ENCODE measurements around the gene PLAGL2.
"Not testable (repeated sequence)": the region's sequence is repeated elsewhere in the genome, so short reads cannot be mapped to it uniquely, and the experiment has no call there.

PLAGL2 gene

DNA sequence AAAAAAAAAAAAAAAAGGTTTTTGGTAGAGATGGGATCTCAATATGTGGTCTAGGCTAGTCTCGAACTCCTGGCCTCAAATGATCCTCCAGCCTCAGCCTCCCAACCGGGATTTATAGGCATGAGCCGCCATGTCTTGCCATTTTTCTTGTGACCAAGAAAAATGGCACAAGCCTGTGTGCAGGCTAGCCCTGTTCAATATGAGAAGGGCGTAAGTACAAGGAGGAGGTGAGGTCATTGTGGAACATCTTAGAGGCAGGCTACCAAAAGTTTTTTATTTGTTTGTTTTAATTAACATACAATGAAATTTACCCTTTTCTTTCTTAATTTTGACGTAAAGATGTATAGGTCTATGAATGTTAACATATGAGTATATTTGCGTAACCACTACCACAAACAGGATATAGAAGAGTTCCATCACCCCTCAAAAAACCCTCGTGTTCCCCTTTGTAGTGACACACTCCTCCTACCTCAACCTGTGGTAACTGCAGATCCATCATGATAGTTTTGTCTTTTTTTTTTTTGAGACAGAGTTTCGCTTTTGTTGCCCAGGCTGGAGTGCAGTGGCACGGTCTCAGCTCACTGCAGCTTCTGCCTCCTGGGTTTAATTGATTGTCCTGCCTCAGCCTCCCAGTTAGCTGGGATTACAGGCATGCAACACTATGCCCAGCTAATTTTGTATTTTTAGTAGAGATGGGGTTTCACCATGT is 41.6 kb upstream of the PLAGL2 start:
- Histone ChIP-seq H3F3A (ENCODE audit: insufficient read depth, low read length) (no peaks in the 10 kb centered on the region), H3K27ac (ENCODE audit: low read length) (no peak overlapping the region), H3K9me3 (replicated peaks; ENCODE audit: insufficient read depth, low read length) (no peaks in the 10 kb centered on the region), H3K9ac (ENCODE audit: low read length) (no peak overlapping the region), H3K4me1 (ENCODE audit: low read length) (no peaks in the 10 kb centered on the region), H3K9me2 (replicated peaks; ENCODE audit: insufficient read depth, low read length) (no peaks in the 10 kb centered on the region), H4K20me1 (ENCODE audit: insufficient read depth, low read length) (no peaks in the 10 kb centered on the region), H3K36me3 (replicated peaks; ENCODE audit: insufficient read depth, low read length) (no peaks in the 10 kb centered on the region), H3K79me2 (ENCODE audit: low read length) (no peaks in the 10 kb centered on the region), H3K4me2 (ENCODE audit: low read depth, low read length) (no peak overlapping the region), H3K4me3 (ENCODE audit: low read length) (no peak overlapping the region), H3K27me3 (replicated peaks; ENCODE audit: insufficient read depth, low read length) (no peaks in the 10 kb centered on the region), H2AFZ (ENCODE audit: low read length) (no peak overlapping the region)
- no peak for DNase-seq
- no peak for TF ChIP-seq EZH2 (optimal IDR thresholded peaks at IDR 0.05; ENCODE audit: low read depth, low read length)
- TF ChIP-seq EZH2phosphoT487 (IDR thresholded peaks at IDR 0.05; ENCODE audit: low read length), result no peak
- TF ChIP-seq, protein P1, sequence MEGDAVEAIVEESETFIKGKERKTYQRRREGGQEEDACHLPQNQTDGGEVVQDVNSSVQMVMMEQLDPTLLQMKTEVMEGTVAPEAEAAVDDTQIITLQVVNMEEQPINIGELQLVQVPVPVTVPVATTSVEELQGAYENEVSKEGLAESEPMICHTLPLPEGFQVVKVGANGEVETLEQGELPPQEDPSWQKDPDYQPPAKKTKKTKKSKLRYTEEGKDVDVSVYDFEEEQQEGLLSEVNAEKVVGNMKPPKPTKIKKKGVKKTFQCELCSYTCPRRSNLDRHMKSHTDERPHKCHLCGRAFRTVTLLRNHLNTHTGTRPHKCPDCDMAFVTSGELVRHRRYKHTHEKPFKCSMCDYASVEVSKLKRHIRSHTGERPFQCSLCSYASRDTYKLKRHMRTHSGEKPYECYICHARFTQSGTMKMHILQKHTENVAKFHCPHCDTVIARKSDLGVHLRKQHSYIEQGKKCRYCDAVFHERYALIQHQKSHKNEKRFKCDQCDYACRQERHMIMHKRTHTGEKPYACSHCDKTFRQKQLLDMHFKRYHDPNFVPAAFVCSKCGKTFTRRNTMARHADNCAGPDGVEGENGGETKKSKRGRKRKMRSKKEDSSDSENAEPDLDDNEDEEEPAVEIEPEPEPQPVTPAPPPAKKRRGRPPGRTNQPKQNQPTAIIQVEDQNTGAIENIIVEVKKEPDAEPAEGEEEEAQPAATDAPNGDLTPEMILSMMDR (IDR thresholded peaks at IDR 0.05; ENCODE audit: low read length), result no peak

DNA sequence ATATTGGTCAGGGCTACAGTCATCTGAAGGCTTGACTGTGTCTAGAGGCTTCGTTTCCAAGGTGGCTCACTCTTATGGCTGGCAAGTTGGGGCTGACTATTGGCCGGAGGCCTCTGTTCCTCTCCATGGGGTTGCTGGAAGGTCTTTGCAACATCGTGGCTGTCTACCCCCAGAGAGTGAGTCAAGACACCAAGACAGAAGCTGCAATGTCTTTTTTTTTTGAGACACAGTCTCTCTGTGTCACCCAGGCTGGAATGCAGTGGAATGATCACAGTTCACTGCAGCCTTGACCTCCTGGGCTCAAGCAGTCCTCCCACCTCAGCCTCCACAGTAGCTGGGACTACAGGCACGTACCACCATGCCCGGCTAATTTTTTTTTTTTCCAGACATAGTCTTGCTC is 40.5 kb upstream of the PLAGL2 start:
- Histone ChIP-seq H3K9me3 (replicated peaks; ENCODE audit: insufficient read depth, low read length) (no peaks in the 10 kb centered on the region), H3K4me2 (ENCODE audit: low read depth, low read length) (no peak overlapping the region), H3K27me3 (replicated peaks; ENCODE audit: insufficient read depth, low read length) (no peaks in the 10 kb centered on the region), H3K4me1 (ENCODE audit: low read length) (no peaks in the 10 kb centered on the region), H4K20me1 (ENCODE audit: insufficient read depth, low read length) (no peaks in the 10 kb centered on the region), H3K36me3 (replicated peaks; ENCODE audit: insufficient read depth, low read length) (no peaks in the 10 kb centered on the region), H3K9me2 (replicated peaks; ENCODE audit: insufficient read depth, low read length) (no peaks in the 10 kb centered on the region), H3K79me2 (ENCODE audit: low read length) (no peaks in the 10 kb centered on the region), H3K9ac (ENCODE audit: low read length) (no peak overlapping the region), H3F3A (ENCODE audit: insufficient read depth, low read length) (no peaks in the 10 kb centered on the region), H3K4me3 (ENCODE audit: low read length) (no peak overlapping the region), H3K27ac (ENCODE audit: low read length) (no peak overlapping the region), H2AFZ (ENCODE audit: low read length) (no peak overlapping the region)
- no peak for TF ChIP-seq EZH2phosphoT487 (IDR thresholded peaks at IDR 0.05; ENCODE audit: low read length)
- TF ChIP-seq, protein P1 (IDR thresholded peaks at IDR 0.05; ENCODE audit: low read length), result no peak
- DNase-seq, result no peak

DNA sequence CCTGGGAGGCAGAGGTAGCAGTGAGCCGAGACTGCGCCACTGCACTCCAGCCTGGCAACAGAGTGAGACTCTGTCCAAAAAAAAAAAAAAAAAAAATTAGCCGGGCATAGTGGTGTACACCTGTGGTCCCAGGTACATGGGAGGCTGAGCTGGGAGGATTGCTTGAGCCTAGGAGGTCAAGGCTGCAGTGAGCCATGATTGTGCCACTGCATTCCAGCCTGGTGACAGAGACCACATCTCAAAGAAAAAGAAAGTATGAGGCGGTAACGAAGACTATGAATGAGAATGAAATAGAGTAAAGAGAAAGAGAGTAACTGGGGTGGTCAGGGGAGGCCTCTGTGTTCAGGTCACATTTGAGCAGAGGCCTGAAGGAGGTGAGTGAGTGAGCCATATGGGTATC is 38.7 kb upstream of the PLAGL2 start:
- not testable (repeated sequence) for DNase-seq; H4K20me1 ChIP-seq (ENCODE audit: insufficient read depth, low read length); H3K4me2 ChIP-seq (ENCODE audit: low read depth, low read length); H3K4me3 ChIP-seq (ENCODE audit: low read length); H3K9me2 ChIP-seq (replicated peaks; ENCODE audit: insufficient read depth, low read length); H3K36me3 ChIP-seq (replicated peaks; ENCODE audit: insufficient read depth, low read length); H3F3A ChIP-seq (ENCODE audit: insufficient read depth, low read length); H3K27me3 ChIP-seq (replicated peaks; ENCODE audit: insufficient read depth, low read length); H3K27ac ChIP-seq (ENCODE audit: low read length); H3K4me1 ChIP-seq (ENCODE audit: low read length); H2AFZ ChIP-seq (ENCODE audit: low read length); H3K9ac ChIP-seq (ENCODE audit: low read length); H3K9me3 ChIP-seq (replicated peaks; ENCODE audit: insufficient read depth, low read length); H3K79me2 ChIP-seq (ENCODE audit: low read length)

DNA sequence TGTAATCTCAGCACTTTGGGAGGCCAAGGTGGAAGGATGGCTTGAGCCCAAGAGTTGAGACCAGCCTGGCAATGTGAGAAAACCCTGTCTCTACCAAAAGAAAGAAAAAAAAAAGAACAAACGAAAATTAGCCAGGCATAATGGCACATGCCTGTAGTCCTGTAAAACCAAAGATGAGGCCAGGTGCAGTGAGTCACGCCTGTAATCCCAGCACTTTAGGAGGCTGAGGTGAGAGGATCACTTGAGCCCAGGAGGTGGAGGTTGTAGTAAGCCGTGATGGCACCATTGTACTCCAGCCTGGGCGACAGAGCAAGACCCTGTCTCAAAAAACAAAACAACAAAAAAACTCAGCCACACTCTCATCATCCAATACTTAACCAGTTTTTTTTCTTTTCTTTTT is 37.4 kb upstream of the PLAGL2 start:
- H3K4me1 ChIP-seq (ENCODE audit: low read length), result no peaks in the 10 kb centered on the region
- no peaks in the 10 kb centered on the region for H3K9me2 ChIP-seq (replicated peaks; ENCODE audit: insufficient read depth, low read length)
- H3K27ac ChIP-seq (ENCODE audit: low read length), result no peak overlapping the region
- H4K20me1 ChIP-seq (ENCODE audit: insufficient read depth, low read length), result no peaks in the 10 kb centered on the region
- no peaks in the 10 kb centered on the region for H3K9me3 ChIP-seq (replicated peaks; ENCODE audit: insufficient read depth, low read length)
- H3K79me2 ChIP-seq (ENCODE audit: low read length), result no peaks in the 10 kb centered on the region
- H3K4me2 ChIP-seq (ENCODE audit: low read depth, low read length), result no peak overlapping the region
- no peak overlapping the region for H3K4me3 ChIP-seq (ENCODE audit: low read length)
- H3K27me3 ChIP-seq (replicated peaks; ENCODE audit: insufficient read depth, low read length), result no peaks in the 10 kb centered on the region
- H3K36me3 ChIP-seq (replicated peaks; ENCODE audit: insufficient read depth, low read length), result no peaks in the 10 kb centered on the region
- TF ChIP-seq EZH2 (optimal IDR thresholded peaks at IDR 0.05; ENCODE audit: low read depth, low read length), result no peak
- TF ChIP-seq, protein P1 (IDR thresholded peaks at IDR 0.05; ENCODE audit: low read length), result no peak
- TF ChIP-seq EZH2phosphoT487 (IDR thresholded peaks at IDR 0.05; ENCODE audit: low read length), result no peak
- H2AFZ ChIP-seq (ENCODE audit: low read length), result no peak overlapping the region
- no peak overlapping the region for H3K9ac ChIP-seq (ENCODE audit: low read length)
- DNase-seq, result no peak
- H3F3A ChIP-seq (ENCODE audit: insufficient read depth, low read length), result no peaks in the 10 kb centered on the region
